ENCODE data around the gene MTHFD2L.
"Not testable (repeated sequence)": the region's sequence is repeated elsewhere in the genome, so short reads cannot be mapped to it uniquely, and the experiment has no call there.

The MTHFD2L gene

GRCh38 chr4:74190919-74191397 is 33.0 kb downstream of the MTHFD2L start:
- no peak for DNase-seq

GRCh38 chr4:74197080-74197479 is 39.2 kb downstream of the MTHFD2L start:
- no peak for DNase-seq

GRCh38 chr4:74202062-74202586 is 44.2 kb downstream of the MTHFD2L start:
- no peak for DNase-seq

- no peak for DNase-seq
Measured at GRCh38 chr4:74203467-74203866, 45.5 kb downstream of the MTHFD2L start.

- DNase-seq, result no peak
Measured at GRCh38 chr4:74205046-74205445, 47.1 kb downstream of the MTHFD2L start.

- DNase-seq, result no peak
Measured at GRCh38 chr4:74205559-74205958, 47.6 kb downstream of the MTHFD2L start.

- no peak for DNase-seq
Measured at GRCh38 chr4:74206088-74206825, 48.3 kb downstream of the MTHFD2L start.

- DNase-seq, result not testable (repeated sequence)
Measured at GRCh38 chr4:74214457-74215159, 56.7 kb downstream of the MTHFD2L start.

- not testable (repeated sequence) for DNase-seq
Measured at GRCh38 chr4:74215236-74215635, 57.3 kb downstream of the MTHFD2L start.

- DNase-seq, result no peak
Measured at GRCh38 chr4:74217365-74217764, 59.4 kb downstream of the MTHFD2L start.

- no peak for DNase-seq
Measured at GRCh38 chr4:74218201-74218600, 60.3 kb downstream of the MTHFD2L start.

GRCh38 chr4:74219240-74219639 is 61.3 kb downstream of the MTHFD2L start:
- DNase-seq, result no peak

GRCh38 chr4:74223098-74223497 is 65.2 kb downstream of the MTHFD2L start:
- DNase-seq, result no peak

- DNase-seq, result no peak
Measured at GRCh38 chr4:74223801-74224200, 65.9 kb downstream of the MTHFD2L start.

- DNase-seq, result peak; percentile 28
Measured at GRCh38 chr4:74228691-74229640, 71.0 kb downstream of the MTHFD2L start.

GRCh38 chr4:74230902-74231499 is 73.1 kb downstream of the MTHFD2L start:
- no peak for DNase-seq

GRCh38 chr4:74235135-74235534 is 77.2 kb downstream of the MTHFD2L start:
- DNase-seq, result no peak

GRCh38 chr4:74237425-74237966 is 79.6 kb downstream of the MTHFD2L start:
- DNase-seq, result no peak

GRCh38 chr4:74244049-74244448 is 86.1 kb downstream of the MTHFD2L start:
- no peak for DNase-seq

GRCh38 chr4:74252933-74253332 is 95.0 kb downstream of the MTHFD2L start:
- no peak for DNase-seq

- DNase-seq, result no peak
Measured at GRCh38 chr4:74254386-74254785, 96.5 kb downstream of the MTHFD2L start.

- DNase-seq, result no peak
Measured at GRCh38 chr4:74255096-74255495, 97.2 kb downstream of the MTHFD2L start.
